ENCODE data around the gene CEP55.

DNA sequence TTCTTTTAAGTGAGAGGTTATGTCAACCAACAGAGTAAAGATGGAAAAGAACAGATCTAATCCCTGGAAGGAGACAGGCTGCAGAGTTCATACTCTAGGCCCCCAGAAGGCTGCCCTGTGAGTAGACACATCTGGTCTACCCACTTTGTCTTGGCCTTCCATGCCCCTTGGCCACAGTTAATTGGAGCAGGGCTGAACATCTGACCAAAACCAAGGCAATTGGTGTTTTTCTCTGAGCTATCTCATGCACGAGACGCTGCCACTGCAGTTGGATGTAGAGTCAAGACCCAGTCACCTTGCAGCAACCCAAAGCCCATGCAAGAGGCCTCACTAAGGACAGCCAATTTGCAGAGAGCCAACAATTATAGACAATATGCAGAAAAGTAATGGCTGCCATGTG, 23.3 kb upstream of the CEP55 start:
- no peak for TF ChIP-seq CTCF (IDR thresholded peaks at IDR 0.05; ENCODE audit: low read length)
- no peak for TF ChIP-seq EZH2 (optimal IDR thresholded peaks at IDR 0.05; ENCODE audit: low read depth, low read length)

All from MM.1S (cell line).